ENCODE results near the gene ITPR2. TPM values are rescaled to one million over a fixed set of nuclear protein-coding genes. Genes with fewer than 3 reads are reported as not detected.

ITPR2 gene
- total RNA-seq, 1 experiment from 2014 or later = 4.0 TPM

DNA sequence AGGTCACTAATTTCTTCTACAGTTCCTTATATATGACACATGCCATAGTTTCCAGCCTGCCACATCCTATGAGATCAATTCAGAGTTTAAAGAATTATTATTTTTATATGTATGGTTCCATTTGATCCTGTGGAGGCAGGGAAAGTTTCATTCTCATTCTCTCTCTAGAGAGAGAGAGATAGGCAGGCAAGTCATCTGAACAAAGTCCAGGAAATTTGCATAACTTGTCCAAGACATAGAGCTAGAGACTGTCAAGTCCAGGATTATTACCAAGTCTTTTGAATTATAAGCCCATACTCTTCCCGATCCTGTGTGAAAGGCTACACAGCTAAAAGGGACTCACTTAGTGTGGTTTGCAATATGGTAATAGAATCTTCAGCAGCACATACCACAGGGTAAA, 422.3 kb downstream of the ITPR2 start:
- H3K79me2 ChIP-seq (ENCODE audit: low read length) = no peaks in the 10 kb centered on the region
- no peaks in the 10 kb centered on the region for H3K4me1 ChIP-seq (ENCODE audit: insufficient read depth, low read length)
- H3K9me2 ChIP-seq (replicated peaks; ENCODE audit: low read length) = no peaks in the 10 kb centered on the region
- ChIA-PET CTCF (interaction anchor here (0.6 kb wide), 1 partner anchor 769 kb away, joined by 3 read pairs; no protein-coding TSS in a partner anchor), POLR2A (ENCODE audit: unreplicated experiment) (no interaction called here)
- no peaks in the 10 kb centered on the region for H3K27me3 ChIP-seq (ENCODE audit: low read length)
- H3K4me2 ChIP-seq (ENCODE audit: low read length) = no peak overlapping the region
- no peak overlapping the region for H3K4me3 ChIP-seq (ENCODE audit: low read length)
- intact Hi-C loops (cut with micrococcal nuclease) = no loop called here
- H3K27ac ChIP-seq (ENCODE audit: low read length) = no peak overlapping the region
- DNase-seq = no peak
- BruUV-seq (replicated peaks) = no TSS peak
- H3F3A ChIP-seq (ENCODE audit: low read length, unreplicated experiment) = no peaks in the 10 kb centered on the region
- no peaks in the 10 kb centered on the region for H3K36me3 ChIP-seq (ENCODE audit: low read depth, low read length)
- TF ChIP-seq, protein P1, sequence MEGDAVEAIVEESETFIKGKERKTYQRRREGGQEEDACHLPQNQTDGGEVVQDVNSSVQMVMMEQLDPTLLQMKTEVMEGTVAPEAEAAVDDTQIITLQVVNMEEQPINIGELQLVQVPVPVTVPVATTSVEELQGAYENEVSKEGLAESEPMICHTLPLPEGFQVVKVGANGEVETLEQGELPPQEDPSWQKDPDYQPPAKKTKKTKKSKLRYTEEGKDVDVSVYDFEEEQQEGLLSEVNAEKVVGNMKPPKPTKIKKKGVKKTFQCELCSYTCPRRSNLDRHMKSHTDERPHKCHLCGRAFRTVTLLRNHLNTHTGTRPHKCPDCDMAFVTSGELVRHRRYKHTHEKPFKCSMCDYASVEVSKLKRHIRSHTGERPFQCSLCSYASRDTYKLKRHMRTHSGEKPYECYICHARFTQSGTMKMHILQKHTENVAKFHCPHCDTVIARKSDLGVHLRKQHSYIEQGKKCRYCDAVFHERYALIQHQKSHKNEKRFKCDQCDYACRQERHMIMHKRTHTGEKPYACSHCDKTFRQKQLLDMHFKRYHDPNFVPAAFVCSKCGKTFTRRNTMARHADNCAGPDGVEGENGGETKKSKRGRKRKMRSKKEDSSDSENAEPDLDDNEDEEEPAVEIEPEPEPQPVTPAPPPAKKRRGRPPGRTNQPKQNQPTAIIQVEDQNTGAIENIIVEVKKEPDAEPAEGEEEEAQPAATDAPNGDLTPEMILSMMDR (conservative IDR thresholded peaks at IDR 0.05; ENCODE audit: low read depth, low read length) = no peak
- no peak for TF ChIP-seq EZH2phosphoT487 (IDR thresholded peaks at IDR 0.05; ENCODE audit: borderline replicate concordance, low read length)
- no peak for TF ChIP-seq EZH2 (IDR thresholded peaks at IDR 0.05; ENCODE audit: low read length, unreplicated experiment)
- no peak overlapping the region for H3K9ac ChIP-seq (ENCODE audit: low read length)
- ATAC-seq = no peak
- no peaks in the 10 kb centered on the region for H3K9me3 ChIP-seq (ENCODE audit: low read length)
- no peaks in the 10 kb centered on the region for H4K20me1 ChIP-seq (ENCODE audit: low read length)
- no peak overlapping the region for H2AFZ ChIP-seq (ENCODE audit: low read length)

DNA sequence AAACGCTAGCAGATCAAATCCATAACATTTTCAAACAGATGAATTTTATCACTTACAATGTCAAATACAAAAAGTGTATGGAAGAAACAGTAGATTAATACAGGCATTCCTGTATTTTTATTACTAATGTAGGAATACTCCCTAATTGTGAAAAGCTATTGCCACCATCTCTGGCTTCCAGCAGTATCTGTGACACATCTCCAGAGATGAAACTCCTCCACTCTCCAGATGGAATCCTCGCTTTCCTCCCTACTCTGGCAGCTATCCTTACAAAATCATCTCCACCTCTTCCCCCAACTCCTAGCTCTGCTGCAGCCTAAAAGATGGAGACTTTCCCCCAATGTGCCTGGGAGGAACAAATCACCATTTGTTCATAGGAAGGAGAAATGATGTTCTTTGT, 426.2 kb downstream of the ITPR2 start:
- H4K20me1 ChIP-seq (ENCODE audit: low read length) = no peaks in the 10 kb centered on the region
- peaks cover 23% of the 10 kb centered on the region for H3K4me1 ChIP-seq (ENCODE audit: insufficient read depth, low read length)
- H3K4me3 ChIP-seq (ENCODE audit: low read length) = no peak overlapping the region
- H3K27me3 ChIP-seq (ENCODE audit: low read length) = no peaks in the 10 kb centered on the region
- no TSS peak for BruUV-seq (replicated peaks)
- H3K9ac ChIP-seq (ENCODE audit: low read length) = no peak overlapping the region
- H2AFZ ChIP-seq (ENCODE audit: low read length) = no peak overlapping the region
- ChIA-PET CTCF (no interaction called here), POLR2A (ENCODE audit: unreplicated experiment) (no interaction called here)
- TF ChIP-seq EZH2 (IDR thresholded peaks at IDR 0.05; ENCODE audit: low read length, unreplicated experiment) = no peak
- TF ChIP-seq, protein P1 (conservative IDR thresholded peaks at IDR 0.05; ENCODE audit: low read depth, low read length) = no peak
- no peak for TF ChIP-seq EZH2phosphoT487 (IDR thresholded peaks at IDR 0.05; ENCODE audit: borderline replicate concordance, low read length)
- H3F3A ChIP-seq (ENCODE audit: low read length, unreplicated experiment) = peaks cover 5% of the 10 kb centered on the region
- DNase-seq = no peak
- H3K27ac ChIP-seq (ENCODE audit: low read length) = no peak overlapping the region
- ATAC-seq = no peak
- intact Hi-C loops (cut with micrococcal nuclease) = no loop called here
- no peaks in the 10 kb centered on the region for H3K9me3 ChIP-seq (ENCODE audit: low read length)
- H3K79me2 ChIP-seq (ENCODE audit: low read length) = no peaks in the 10 kb centered on the region
- H3K36me3 ChIP-seq (ENCODE audit: low read depth, low read length) = no peaks in the 10 kb centered on the region
- no peak overlapping the region for H3K4me2 ChIP-seq (ENCODE audit: low read length)
- H3K9me2 ChIP-seq (replicated peaks; ENCODE audit: low read length) = no peaks in the 10 kb centered on the region

DNA sequence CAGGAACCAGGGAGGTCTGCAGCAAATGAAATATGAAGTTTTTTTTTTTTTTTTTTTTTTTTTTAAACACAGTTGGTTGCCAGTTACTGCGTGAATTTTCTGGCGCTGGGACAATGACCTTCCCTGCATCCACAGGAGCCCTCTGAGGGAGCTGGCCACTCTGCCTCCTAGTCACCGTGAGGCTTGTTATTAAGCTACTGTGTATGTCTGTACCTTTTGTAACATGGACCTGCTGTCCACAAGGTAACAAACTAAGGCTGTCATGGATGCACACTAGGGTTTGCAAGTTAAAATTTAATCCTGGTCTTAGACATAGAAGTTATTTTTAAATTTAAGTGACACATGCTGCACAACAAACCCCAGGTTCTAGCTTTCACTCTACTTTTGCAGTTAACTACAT, 426.6 kb downstream of the ITPR2 start:
- BruUV-seq (replicated peaks) = no TSS peak
- no peaks in the 10 kb centered on the region for H3K79me2 ChIP-seq (ENCODE audit: low read length)
- no peaks in the 10 kb centered on the region for H4K20me1 ChIP-seq (ENCODE audit: low read length)
- peaks cover 27% of the 10 kb centered on the region for H3K4me1 ChIP-seq (ENCODE audit: insufficient read depth, low read length)
- no peak for DNase-seq
- H3F3A ChIP-seq (ENCODE audit: low read length, unreplicated experiment) = peaks cover 5% of the 10 kb centered on the region
- intact Hi-C loops (cut with micrococcal nuclease) = no loop called here
- H3K27ac ChIP-seq (ENCODE audit: low read length) = no peak overlapping the region
- no peak for ATAC-seq
- TF ChIP-seq, protein P1 (conservative IDR thresholded peaks at IDR 0.05; ENCODE audit: low read depth, low read length) = no peak
- no peak for TF ChIP-seq EZH2 (IDR thresholded peaks at IDR 0.05; ENCODE audit: low read length, unreplicated experiment)
- no peak for TF ChIP-seq EZH2phosphoT487 (IDR thresholded peaks at IDR 0.05; ENCODE audit: borderline replicate concordance, low read length)
- H3K27me3 ChIP-seq (ENCODE audit: low read length) = no peaks in the 10 kb centered on the region
- no peak overlapping the region for H2AFZ ChIP-seq (ENCODE audit: low read length)
- no peaks in the 10 kb centered on the region for H3K36me3 ChIP-seq (ENCODE audit: low read depth, low read length)
- no peak overlapping the region for H3K9ac ChIP-seq (ENCODE audit: low read length)
- no peak overlapping the region for H3K4me2 ChIP-seq (ENCODE audit: low read length)
- CTCF ChIA-PET = interaction anchor here (0.5 kb wide), 1 partner anchor 284 kb away, joined by 6 read pairs; no protein-coding TSS in a partner anchor
- POLR2A ChIA-PET (ENCODE audit: unreplicated experiment) = no interaction called here
- no peaks in the 10 kb centered on the region for H3K9me2 ChIP-seq (replicated peaks; ENCODE audit: low read length)
- H3K4me3 ChIP-seq (ENCODE audit: low read length) = no peak overlapping the region
- no peaks in the 10 kb centered on the region for H3K9me3 ChIP-seq (ENCODE audit: low read length)

All from PC-3 (cell line).